G401 (cell line): Measurements from ENCODE around the gene DYRK1B. TPM values are rescaled to one million over a fixed set of nuclear protein-coding genes. Genes with fewer than 3 reads are reported as not detected.
"Not testable (repeated sequence)": the region's sequence is repeated elsewhere in the genome, so short reads cannot be mapped to it uniquely, and the experiment has no call there.

Experiments used
- DNase-seq: peaks from one replicate; pipeline ENCODE4 v3.0.0-alpha.2; 2015; ENCODE audit warnings: low spot score
- in situ Hi-C: cut with HindIII; loops from 2 replicates; pipeline ENCODE4 v1.10.0; 2016; ENCODE audit warnings: low sequenced_read_pairs, mixed read lengths
- total RNA-seq: library from RNA; depleted of rRNA; stranded (reverse); fragments of >200 nt; shearing (Covaris generic); gene quantifications from 2 replicates; pipeline ENCODE4 v1.2.3, GENCODE V29; 2014

DYRK1B gene
- total RNA-seq, 1 experiment from 2014 or later = 11.8 TPM

GRCh38 chr19:39817888-39818561, 15.9 kb downstream of the DYRK1B start:
- DNase-seq = no peak
- in situ Hi-C loops = no loop called here

- no peak for DNase-seq
- in situ Hi-C loops = no loop called here
These were observed 17.5 kb downstream of the DYRK1B start for GRCh38 chr19:39816287-39817048.

GRCh38 chr19:39814595-39814994, 19.4 kb downstream of the DYRK1B start:
- in situ Hi-C loops = no loop called here
- no peak for DNase-seq

GRCh38 chr19:39814111-39814510, 19.9 kb downstream of the DYRK1B start:
- DNase-seq, in situ Hi-C loops: not testable (repeated sequence)

- DNase-seq = no peak
- in situ Hi-C loops = no loop called here
These were observed 20.5 kb downstream of the DYRK1B start for GRCh38 chr19:39813264-39813993.

- DNase-seq = no peak
- in situ Hi-C loops = no loop called here
These were observed 22.9 kb downstream of the DYRK1B start for GRCh38 chr19:39811064-39811463.

- in situ Hi-C loops = no loop called here
These were observed 23.5 kb downstream of the DYRK1B start for GRCh38 chr19:39810424-39810823.

GRCh38 chr19:39809368-39809767, 24.6 kb downstream of the DYRK1B start:
- DNase-seq = no peak
- in situ Hi-C loops = no loop called here

More at GRCh38 chr19:39810424-39810823, 23.5 kb downstream of the DYRK1B start:
- DNase-seq = no peak

GRCh38 chr19:39808688-39809087, 25.3 kb downstream of the DYRK1B start:
- DNase-seq, in situ Hi-C loops: not testable (repeated sequence)

- no peak for DNase-seq
- in situ Hi-C loops = no loop called here
These were observed 26.1 kb downstream of the DYRK1B start for GRCh38 chr19:39807846-39808364.

- no peak for DNase-seq
- in situ Hi-C loops = no loop called here
These were observed 28.9 kb downstream of the DYRK1B start for GRCh38 chr19:39805104-39805503.

- in situ Hi-C loops = no loop called here
These were observed 31.0 kb downstream of the DYRK1B start for GRCh38 chr19:39802958-39803357.

GRCh38 chr19:39797083-39797482, 36.9 kb downstream of the DYRK1B start:
- no peak for DNase-seq
- in situ Hi-C loops = no loop called here

More at GRCh38 chr19:39802958-39803357, 31.0 kb downstream of the DYRK1B start:
- no peak for DNase-seq

- in situ Hi-C loops = no loop called here
- no peak for DNase-seq
These were observed 37.9 kb downstream of the DYRK1B start for GRCh38 chr19:39796000-39796498.

- in situ Hi-C loops = no loop called here
- DNase-seq = no peak
These were observed 39.0 kb downstream of the DYRK1B start for GRCh38 chr19:39795001-39795400.

- in situ Hi-C loops = no loop called here
- peak; percentile 45 for DNase-seq
These were observed 40.9 kb downstream of the DYRK1B start for GRCh38 chr19:39792999-39793546.

GRCh38 chr19:39788244-39788643, 45.7 kb downstream of the DYRK1B start:
- no peak for DNase-seq
- in situ Hi-C loops = loop anchor here (10.0 kb wide), 1 partner anchor 157 kb away; no protein-coding TSS in a partner anchor

- DNase-seq = no peak
- in situ Hi-C loops = loop anchor here (5.0 to 10.0 kb wide), 2 partner anchors 61 to 164 kb away; no protein-coding TSS in a partner anchor
These were observed 53.1 kb downstream of the DYRK1B start for GRCh38 chr19:39780894-39781293.

GRCh38 chr19:39778763-39779162, 55.2 kb downstream of the DYRK1B start, which contains the start of gene LEUTX:
TSS of gene LEUTX (plus strand) at chr19:39778854. CDS start at chr19:39778921, 67 bp downstream.
- DNase-seq = no peak
- in situ Hi-C loops = no loop called here
